Activated T-helper 2 cell treated with anti-CD3 and anti-CD28 coated beads, Interferon-gamma antibody, Interleukin-2, Interleukin-4, amounts not matched to agents 10 μg/mL and 5 μg/mL and 100 μg/mL, durations not matched to agents 14 hours and 24 hours and 36 hours (primary cell): Measurements from ENCODE around the gene C12orf54. TPM values are rescaled to one million over a fixed set of nuclear protein-coding genes. Genes with fewer than 3 reads are reported as not detected.
"Not testable (repeated sequence)": the region's sequence is repeated elsewhere in the genome, so short reads cannot be mapped to it uniquely, and the experiment has no call there.

Experiments used
- DNase-seq: peaks from one replicate; pipeline ENCODE4 v3.0.0; 2021; ENCODE audit warnings: low spot score
- H3K27ac Mint-ChIP-seq: one replicate; pipeline ENCODE4 v1.8.0; 2021; ENCODE audit warnings: mixed read lengths
- H3K27me3 Mint-ChIP-seq: one replicate; pipeline ENCODE4 v1.8.0; 2021; ENCODE audit warnings: low read depth, mixed read lengths
- H3K36me3 Mint-ChIP-seq: one replicate; pipeline ENCODE4 v1.8.0; 2021; ENCODE audit warnings: low read depth, mixed read lengths
- H3K4me1 Mint-ChIP-seq: one replicate; pipeline ENCODE4 v1.8.0; 2021; ENCODE audit warnings: low read depth, mixed read lengths
- H3K4me3 Mint-ChIP-seq: one replicate; pipeline ENCODE4 v1.8.0; 2021; ENCODE audit warnings: low read depth, mild to moderate bottlenecking, moderate library complexity, mixed read lengths
- H3K9me3 Mint-ChIP-seq: one replicate; pipeline ENCODE4 v1.8.0; 2021; ENCODE audit warnings: mixed read lengths
- intact Hi-C: fragments of 100-400 bp; cut with micrococcal nuclease; formaldehyde crosslinking; loops from one replicate; pipeline ENCODE4 v1.15.1; 2023
- total RNA-seq: library from RNA; stranded (reverse); gene quantifications from 2 replicates; pipeline ENCODE4 v1.2.3, GENCODE V29; 2022

Gene C12orf54
- total RNA-seq, 1 donor from 2014 or later: not detected

DNA sequence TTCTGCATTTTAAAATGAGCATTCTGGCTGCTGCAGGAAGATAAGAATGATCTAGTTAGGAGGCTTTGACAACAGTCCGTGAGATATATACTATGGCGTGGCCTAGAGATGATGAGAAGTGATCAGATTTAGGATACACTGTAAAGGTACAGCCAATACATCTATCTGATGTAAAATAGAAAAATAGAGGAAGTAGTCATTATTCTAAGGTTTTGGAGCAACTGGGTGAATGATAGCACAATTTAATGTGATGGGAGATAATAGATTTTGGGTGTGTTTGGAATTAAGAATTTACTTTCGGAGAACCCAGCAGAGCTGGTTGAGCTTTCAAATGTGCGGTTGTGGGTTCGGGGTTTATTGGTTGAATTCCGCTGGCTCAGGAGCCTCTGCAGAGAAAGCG, 10.0 kb upstream of the C12orf54 start, which contains the start of gene ANP32D:
Gene ANP32D, plus strand, starts transcription at position 301 of the 400 bp plus-strand sequence. CDS start 106 bp downstream, outside the sequence.
- H3K27ac Mint-ChIP-seq: no peak within 1 kb of the TSS
- DNase-seq: no peak
- no peaks in the 10 kb centered on the region for H3K36me3 Mint-ChIP-seq
- intact Hi-C loops: no loop called here
- no peaks in the 10 kb centered on the region for H3K27me3 Mint-ChIP-seq
- H3K4me1 Mint-ChIP-seq: no peaks in the 10 kb centered on the region
- peaks cover 38% of the 10 kb centered on the region for H3K9me3 Mint-ChIP-seq
- no peak within 1 kb of the TSS for H3K4me3 Mint-ChIP-seq

DNA sequence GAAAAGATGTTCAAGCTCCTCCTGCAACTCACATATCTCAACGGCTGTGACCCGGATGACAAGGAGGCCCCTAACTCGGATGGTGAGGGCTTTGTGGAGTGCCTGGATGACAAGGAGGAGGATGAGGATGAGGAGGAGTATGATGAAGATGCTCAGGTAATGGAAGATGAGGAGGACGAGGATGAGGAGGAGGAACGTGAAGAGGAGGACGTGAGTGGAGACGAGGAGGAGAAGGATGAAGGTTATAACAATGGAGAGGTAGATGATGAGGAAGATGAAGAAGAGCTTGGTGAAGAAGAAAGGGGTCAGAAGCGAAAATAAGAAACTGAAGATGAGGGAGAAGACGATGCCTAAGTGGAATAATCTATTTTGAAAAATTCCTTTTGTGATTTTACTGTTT, 9.2 kb upstream of the C12orf54 start:
- peaks cover 1% of the 10 kb centered on the region for H3K27me3 Mint-ChIP-seq
- intact Hi-C loops: no loop called here
- H3K4me3 Mint-ChIP-seq: no peak overlapping the region
- H3K27ac Mint-ChIP-seq: no peak overlapping the region
- DNase-seq: no peak
- H3K36me3 Mint-ChIP-seq: no peaks in the 10 kb centered on the region
- H3K4me1 Mint-ChIP-seq: no peaks in the 10 kb centered on the region
- H3K9me3 Mint-ChIP-seq: peaks cover 35% of the 10 kb centered on the region

DNA sequence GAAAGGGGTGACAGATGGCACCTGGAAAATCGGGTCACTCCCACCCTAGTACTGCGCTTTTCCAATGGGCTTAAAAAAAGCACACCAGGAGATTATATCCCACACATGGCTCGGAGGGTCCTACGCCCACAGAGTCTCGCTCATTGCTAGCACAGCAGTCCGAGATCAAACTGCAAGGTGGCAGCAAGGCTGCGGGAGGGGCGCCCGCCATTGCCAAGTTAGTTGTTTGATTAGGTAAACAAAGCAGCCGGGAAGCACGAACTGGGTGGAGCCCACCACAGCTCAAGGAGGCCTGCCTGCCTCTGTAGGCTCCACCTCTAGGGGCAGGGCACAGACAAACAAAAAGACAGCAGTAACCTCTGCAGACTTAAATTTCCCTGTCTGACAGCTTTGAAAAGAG, 7.8 kb upstream of the C12orf54 start:
- DNase-seq, H3K27me3 Mint-ChIP-seq, intact Hi-C loops, H3K27ac Mint-ChIP-seq, H3K4me1 Mint-ChIP-seq, H3K4me3 Mint-ChIP-seq, H3K36me3 Mint-ChIP-seq: not testable (repeated sequence)
- peaks cover 25% of the 10 kb centered on the region for H3K9me3 Mint-ChIP-seq

DNA sequence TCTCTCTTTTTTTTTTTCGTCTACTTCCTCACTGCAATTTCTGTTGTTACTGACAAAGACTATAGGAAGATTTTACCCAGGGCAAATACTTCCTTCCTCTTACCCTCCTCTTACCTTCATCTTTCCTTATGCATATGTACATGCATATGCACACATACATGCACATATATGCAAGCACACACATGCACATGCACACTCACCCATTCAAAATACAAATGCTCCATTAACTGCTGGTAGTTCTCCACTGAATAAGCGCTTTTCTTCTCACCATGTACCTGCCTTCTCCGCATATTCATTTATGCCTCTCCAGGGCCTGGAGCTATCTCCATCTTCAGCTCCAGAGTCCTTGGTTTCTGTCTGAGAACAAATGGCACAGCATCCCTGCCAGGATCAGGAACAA, 632 bp downstream of the C12orf54 start:
- Mint-ChIP-seq H3K4me1 (no peaks in the 10 kb centered on the region), H3K9me3 (peaks cover 3% of the 10 kb centered on the region), H3K27ac (no peak overlapping the region), H3K36me3 (no peaks in the 10 kb centered on the region), H3K4me3 (no peak overlapping the region), H3K27me3 (no peaks in the 10 kb centered on the region)
- intact Hi-C loops: no loop called here
- DNase-seq: no peak

DNA sequence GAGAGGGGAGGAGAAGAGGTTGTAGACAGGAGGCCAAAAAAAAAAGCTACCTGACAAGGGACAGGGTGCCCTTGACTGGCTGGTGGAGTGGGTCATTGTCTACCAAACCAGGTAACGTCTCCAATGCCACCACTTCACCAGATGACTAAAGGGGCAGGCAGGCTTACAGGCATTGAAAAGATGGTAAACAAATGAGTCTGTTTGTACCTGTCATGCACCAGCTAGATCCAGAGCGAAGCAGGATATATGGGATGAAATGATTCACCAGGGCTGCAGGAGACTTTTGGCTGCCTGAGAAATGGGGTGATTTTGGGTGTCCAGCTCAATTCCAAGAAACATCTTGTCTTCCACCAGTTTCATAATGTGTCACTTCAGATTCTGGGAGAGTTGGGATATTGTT, 4.0 kb downstream of the C12orf54 start:
- no peak overlapping the region for H3K27ac Mint-ChIP-seq
- no peaks in the 10 kb centered on the region for H3K9me3 Mint-ChIP-seq
- H3K4me3 Mint-ChIP-seq: no peak overlapping the region
- DNase-seq: no peak
- no peaks in the 10 kb centered on the region for H3K4me1 Mint-ChIP-seq
- H3K36me3 Mint-ChIP-seq: no peaks in the 10 kb centered on the region
- intact Hi-C loops: no loop called here
- no peaks in the 10 kb centered on the region for H3K27me3 Mint-ChIP-seq

DNA sequence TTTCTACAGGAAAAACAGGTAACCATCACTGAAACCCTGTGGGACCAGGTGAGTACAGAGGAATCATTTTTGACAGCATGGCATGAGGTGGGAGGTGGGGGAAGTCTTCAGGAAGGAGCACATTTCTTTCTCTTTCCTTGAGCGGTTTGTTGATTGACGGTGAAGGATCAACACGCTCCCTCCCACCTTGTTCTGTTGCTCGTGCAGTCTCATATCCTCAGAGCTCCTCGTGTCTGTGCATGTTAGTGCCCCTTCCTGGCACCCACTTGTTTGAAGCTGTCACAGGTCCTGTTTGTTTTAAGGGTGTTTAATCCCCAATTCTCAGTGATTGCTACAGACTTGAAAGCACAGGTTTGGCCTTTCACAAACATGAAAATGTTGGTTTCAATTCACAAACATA, 4.4 kb downstream of the C12orf54 start:
- intact Hi-C loops: no loop called here
- no peaks in the 10 kb centered on the region for H3K4me1 Mint-ChIP-seq
- no peak overlapping the region for H3K27ac Mint-ChIP-seq

DNA sequence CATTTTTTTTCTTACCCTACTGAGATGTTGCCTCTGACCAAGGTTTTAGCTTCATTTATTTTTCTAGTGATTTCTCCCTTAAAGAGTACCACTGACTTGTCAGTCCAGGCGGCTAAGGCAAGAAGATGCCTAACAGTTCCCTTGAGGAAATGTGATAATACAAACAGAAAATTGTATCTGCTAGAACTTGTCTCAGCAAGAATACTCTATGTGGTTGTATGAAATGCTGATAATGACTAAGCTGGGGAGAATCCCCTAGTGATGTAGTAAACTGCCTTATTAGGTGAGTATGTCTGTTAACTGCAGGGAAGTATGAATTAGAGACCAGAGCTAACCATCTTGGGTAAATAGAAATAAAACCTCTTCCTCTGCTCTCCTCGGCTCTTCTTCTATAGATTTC, 6.7 kb downstream of the C12orf54 start:
- H3K27ac Mint-ChIP-seq: no peak overlapping the region
- no peak overlapping the region for H3K4me3 Mint-ChIP-seq

More for the DNA sequence above, 4.4 kb downstream of the C12orf54 start:
- no peaks in the 10 kb centered on the region for H3K9me3 Mint-ChIP-seq
- no peak overlapping the region for H3K4me3 Mint-ChIP-seq
- DNase-seq: no peak
- no peaks in the 10 kb centered on the region for H3K36me3 Mint-ChIP-seq
- no peaks in the 10 kb centered on the region for H3K27me3 Mint-ChIP-seq

DNA sequence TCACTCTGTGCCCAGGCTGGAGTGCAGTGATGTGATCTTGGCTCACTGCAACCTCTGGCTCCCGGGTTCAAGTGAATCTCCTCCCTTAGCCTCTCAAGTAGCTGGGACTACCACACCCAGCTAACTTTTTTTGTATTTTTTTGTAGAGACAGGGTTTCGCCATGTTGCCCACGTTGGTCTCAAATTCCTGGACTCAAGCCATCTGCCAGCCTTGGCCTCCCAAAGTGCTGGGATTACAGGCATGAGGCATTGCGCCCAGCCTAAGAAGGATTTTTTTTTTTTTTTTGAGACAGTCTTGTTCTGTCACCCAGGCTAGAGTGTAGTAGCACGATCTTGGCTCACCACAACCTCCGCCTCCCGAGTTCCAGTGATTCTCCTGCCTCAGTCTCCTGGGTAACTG, 7.2 kb downstream of the C12orf54 start:
- H3K27me3 Mint-ChIP-seq, intact Hi-C loops, H3K4me1 Mint-ChIP-seq, H3K4me3 Mint-ChIP-seq, H3K27ac Mint-ChIP-seq, DNase-seq, H3K9me3 Mint-ChIP-seq, H3K36me3 Mint-ChIP-seq: not testable (repeated sequence)

More for the DNA sequence above, 6.7 kb downstream of the C12orf54 start:
- Mint-ChIP-seq H3K9me3 (no peaks in the 10 kb centered on the region), H3K36me3 (no peaks in the 10 kb centered on the region), H3K4me1 (no peaks in the 10 kb centered on the region), H3K27me3 (no peaks in the 10 kb centered on the region)
- DNase-seq: no peak
- intact Hi-C loops: no loop called here

DNA sequence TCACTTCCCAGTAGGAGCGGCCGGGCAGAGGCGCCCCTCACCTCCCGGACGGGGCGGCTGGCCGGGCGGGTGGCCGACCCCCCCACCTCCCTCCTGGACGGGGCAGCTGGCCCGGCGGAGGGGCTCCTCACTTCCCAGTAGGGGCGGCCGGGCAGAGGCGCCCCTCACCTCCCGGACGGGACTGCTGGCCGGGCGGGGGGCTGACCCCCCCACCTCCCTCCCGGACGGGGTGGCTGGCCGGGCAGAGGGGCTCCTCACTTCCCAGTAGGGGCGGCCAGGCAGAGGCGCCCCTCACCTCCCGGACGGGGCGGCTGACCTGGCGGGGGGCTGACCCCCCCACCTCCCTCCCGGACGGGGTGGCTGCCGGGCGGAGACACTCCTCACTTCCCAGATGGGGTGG, 18.0 kb downstream of the C12orf54 start:
- intact Hi-C loops, H3K4me1 Mint-ChIP-seq, H3K27me3 Mint-ChIP-seq: not testable (repeated sequence)

DNA sequence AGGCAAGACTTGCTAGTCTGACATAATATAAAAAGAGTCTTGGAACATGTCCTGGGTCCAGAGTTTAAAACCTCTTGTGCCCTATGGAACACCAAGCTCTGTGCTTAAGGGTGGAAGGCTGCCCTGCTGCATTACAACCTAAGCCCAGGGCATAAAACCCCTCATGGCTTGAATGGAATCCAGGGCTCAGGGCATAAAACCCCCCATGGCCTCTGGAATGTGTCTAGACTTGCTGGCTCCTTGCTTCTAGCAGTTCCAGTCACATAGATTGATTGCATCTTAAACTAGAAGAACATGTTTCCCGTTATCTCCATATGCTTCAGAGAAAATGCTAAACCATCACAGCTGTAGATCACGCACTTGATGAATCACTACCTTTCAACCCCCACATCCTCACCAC, 24.5 kb downstream of the C12orf54 start:
- H3K9me3 Mint-ChIP-seq: peaks cover 19% of the 10 kb centered on the region
- intact Hi-C loops, H3K4me1 Mint-ChIP-seq, H3K4me3 Mint-ChIP-seq, H3K36me3 Mint-ChIP-seq, H3K27ac Mint-ChIP-seq, DNase-seq: not testable (repeated sequence)
- H3K27me3 Mint-ChIP-seq: peaks cover 12% of the 10 kb centered on the region

More for the DNA sequence above, 18.0 kb downstream of the C12orf54 start:
- H3K36me3 Mint-ChIP-seq, DNase-seq, H3K9me3 Mint-ChIP-seq, H3K27ac Mint-ChIP-seq, H3K4me3 Mint-ChIP-seq: not testable (repeated sequence)

DNA sequence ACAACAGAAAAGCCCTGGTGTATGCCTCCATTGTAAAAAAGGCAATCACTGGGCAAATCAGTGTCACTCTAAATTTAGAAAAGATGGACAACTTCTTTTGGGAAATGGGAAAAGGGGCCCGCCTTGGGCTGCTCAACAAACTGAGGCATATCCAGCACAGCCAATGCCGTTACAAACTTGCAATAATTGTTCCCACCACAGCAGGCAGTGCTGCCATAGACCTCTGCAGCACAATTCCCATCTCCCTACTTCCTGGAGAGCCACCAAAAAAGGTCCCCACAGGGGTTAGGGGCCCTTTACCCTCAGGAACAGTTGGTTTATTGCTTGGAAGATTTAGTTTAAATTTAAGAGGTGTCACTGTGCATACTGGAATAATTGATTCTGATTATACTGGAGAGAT, 26.7 kb downstream of the C12orf54 start:
- H3K4me3 Mint-ChIP-seq: no peak overlapping the region
- H3K27me3 Mint-ChIP-seq: peaks cover 11% of the 10 kb centered on the region
- peaks cover 19% of the 10 kb centered on the region for H3K9me3 Mint-ChIP-seq
- intact Hi-C loops: no loop called here
- H3K36me3 Mint-ChIP-seq: no peaks in the 10 kb centered on the region
- no peak for DNase-seq
- peaks cover 7% of the 10 kb centered on the region for H3K4me1 Mint-ChIP-seq
- no peak overlapping the region for H3K27ac Mint-ChIP-seq

DNA sequence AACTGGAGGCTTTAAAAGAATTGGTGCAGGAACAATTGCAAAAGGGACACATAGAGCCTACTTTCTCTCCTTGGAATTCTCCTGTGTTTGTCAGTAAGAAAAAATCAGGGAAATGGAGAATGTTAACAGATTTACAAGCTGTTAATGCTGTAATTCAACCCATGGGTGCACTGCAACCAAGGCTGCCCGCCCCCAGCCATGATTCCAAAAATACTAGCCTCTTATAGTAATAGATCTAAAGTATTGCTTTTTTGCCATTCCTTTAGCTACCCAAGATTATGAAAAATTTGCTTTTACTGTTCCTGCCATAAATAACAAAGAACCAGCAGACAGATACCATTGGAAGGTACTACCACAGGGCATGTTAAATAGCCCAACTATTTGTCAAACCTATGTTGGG, 27.8 kb downstream of the C12orf54 start:
- Mint-ChIP-seq H3K27ac (no peak overlapping the region), H3K9me3 (peaks cover 22% of the 10 kb centered on the region), H3K4me3 (no peak overlapping the region), H3K4me1 (peaks cover 7% of the 10 kb centered on the region), H3K27me3 (peaks cover 4% of the 10 kb centered on the region), H3K36me3 (no peaks in the 10 kb centered on the region)
- intact Hi-C loops: no loop called here
- DNase-seq: no peak

DNA sequence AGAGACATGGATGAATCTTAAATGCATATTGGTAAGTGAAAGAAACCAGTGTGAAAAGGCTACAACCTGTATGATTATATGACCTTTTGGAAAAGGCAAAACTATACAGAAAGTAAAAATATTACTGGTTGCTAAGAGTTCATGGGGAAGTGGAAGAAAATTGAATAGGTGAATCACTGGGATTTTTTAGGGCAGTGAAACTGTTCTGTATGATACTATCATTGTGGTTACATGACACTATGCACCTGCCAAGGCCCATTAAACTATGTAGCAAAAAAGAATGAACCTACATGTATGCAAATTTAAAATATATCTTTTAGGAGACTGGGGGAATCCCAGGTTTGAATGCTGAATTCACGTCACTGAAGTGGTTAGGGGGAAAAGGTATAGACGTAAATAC, 30.6 kb downstream of the C12orf54 start:
- Mint-ChIP-seq H3K9me3 (peaks cover 22% of the 10 kb centered on the region), H3K27me3 (no peaks in the 10 kb centered on the region), H3K4me1 (peaks cover 7% of the 10 kb centered on the region), H3K36me3 (no peaks in the 10 kb centered on the region), H3K4me3 (no peak overlapping the region), H3K27ac (no peak overlapping the region)
- no peak for DNase-seq
- intact Hi-C loops: loop anchor here (2.0 kb wide), 1 partner anchor 28 kb away; no protein-coding TSS in a partner anchor

DNA sequence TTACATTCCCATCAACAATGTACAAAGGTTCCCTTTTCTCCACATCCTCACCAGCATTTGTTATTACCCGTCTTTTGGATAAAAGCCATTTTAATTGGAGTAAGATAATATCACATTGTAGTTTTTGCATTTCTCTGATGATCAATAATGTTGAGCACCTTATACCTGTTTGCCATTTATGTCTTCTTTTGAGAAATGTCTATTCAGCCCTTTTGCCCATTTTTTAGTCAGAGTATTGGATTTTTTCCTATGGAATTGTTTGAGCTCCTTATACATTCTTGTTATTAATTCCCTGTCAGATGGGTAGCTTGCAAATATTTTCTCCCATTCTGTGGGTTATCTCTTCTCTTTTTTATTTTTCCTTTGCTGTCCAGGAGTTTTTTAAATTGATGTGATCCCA, 32.4 kb downstream of the C12orf54 start:
- Mint-ChIP-seq H3K27ac (no peak overlapping the region), H3K9me3 (peaks cover 20% of the 10 kb centered on the region), H3K4me1 (peaks cover 7% of the 10 kb centered on the region), H3K36me3 (no peaks in the 10 kb centered on the region), H3K4me3 (no peak overlapping the region), H3K27me3 (no peaks in the 10 kb centered on the region)
- intact Hi-C loops: no loop called here
- no peak for DNase-seq
